GM23338 (cell line): ENCODE measurements around the gene CELA3B.
"Not testable (repeated sequence)": the region's sequence is repeated elsewhere in the genome, so short reads cannot be mapped to it uniquely, and the experiment has no call there.

Source experiments
- CREB1 ChIP-seq: fragments of 250-450 bp; sonication (Bioruptor Pico); IDR thresholded peaks from 2 replicates; pipeline ENCODE4 v1.5.0; 2020; ENCODE audit warnings: low read depth, mild to moderate bottlenecking, moderate library complexity
- CTCF ChIP-seq, 2 experiments: fragments of 200-600 bp in 1 of 2; sonication (generic) in 1 of 2; conservative IDR thresholded peaks; 2 replicates each; pipeline versions ENCODE4 v1.5.1 to v1.6.1; 2016 to 2017; ENCODE audit warnings: antibody characterized with exemption in 2 of 2, low read depth in 2 of 2, mild to moderate bottlenecking in 2 of 2, moderate library complexity in 1 of 2
- ETS1 ChIP-seq: IDR thresholded peaks from 2 replicates; pipeline ENCODE4 v1.6.1; 2016; ENCODE audit warnings: antibody characterized with exemption
- EZH2 ChIP-seq: fragments of 200-600 bp; sonication (generic); IDR thresholded peaks from one replicate; pipeline ENCODE4 v1.8.0; 2017; ENCODE audit warnings: antibody characterized with exemption, mild to moderate bottlenecking, low read depth; ENCODE audit not compliant: unreplicated experiment
- EZH2phosphoT487 ChIP-seq: fragments of 200-600 bp; sonication (generic); IDR thresholded peaks from one replicate; pipeline ENCODE4 v1.8.1; 2018; ENCODE audit warnings: antibody characterized with exemption; ENCODE audit not compliant: unreplicated experiment
- JUNB ChIP-seq: IDR thresholded peaks from one replicate; pipeline ENCODE4 v1.6.1; 2016; ENCODE audit warnings: antibody characterized with exemption; ENCODE audit not compliant: unreplicated experiment
- POLR2AphosphoS5 ChIP-seq: IDR thresholded peaks from 2 replicates; pipeline ENCODE4 v1.6.1; 2016; ENCODE audit warnings: antibody characterized with exemption, low read depth
- REST ChIP-seq: IDR thresholded peaks from one replicate; pipeline ENCODE4 v1.6.1; 2018; ENCODE audit warnings: antibody characterized with exemption; ENCODE audit not compliant: unreplicated experiment
- STAT1 ChIP-seq: IDR thresholded peaks from one replicate; pipeline ENCODE4 v1.6.1; 2016; ENCODE audit warnings: antibody characterized with exemption; ENCODE audit not compliant: unreplicated experiment
- ZNF114 ChIP-seq: fragments of 250-450 bp; sonication (Bioruptor Pico); IDR thresholded peaks from 2 replicates; pipeline ENCODE4 v1.5.0; 2020; ENCODE audit warnings: mild to moderate bottlenecking, moderate library complexity
- ZNF331 ChIP-seq: fragments of 250-450 bp; sonication (Bioruptor Pico); IDR thresholded peaks from 2 replicates; pipeline ENCODE4 v1.5.0; 2020; ENCODE audit warnings: low read depth, mild to moderate bottlenecking, moderate library complexity

GRCh38 chr1:21967216-21967615 lies 9.6 kb upstream of the CELA3B start:
- TF ChIP-seq CTCF (conservative IDR thresholded peaks at IDR 0.05; ENCODE audit: low read depth in 2 of 2); EZH2; ETS1; POLR2AphosphoS5; REST; ZNF114 (CRISPR knock-in tag); EZH2phosphoT487; ZNF331 (CRISPR knock-in tag); CREB1 (CRISPR knock-in tag); JUNB; STAT1: not testable (repeated sequence)
